Measurements from ENCODE around the gene PRDM12.

PRDM12 gene

DNA sequence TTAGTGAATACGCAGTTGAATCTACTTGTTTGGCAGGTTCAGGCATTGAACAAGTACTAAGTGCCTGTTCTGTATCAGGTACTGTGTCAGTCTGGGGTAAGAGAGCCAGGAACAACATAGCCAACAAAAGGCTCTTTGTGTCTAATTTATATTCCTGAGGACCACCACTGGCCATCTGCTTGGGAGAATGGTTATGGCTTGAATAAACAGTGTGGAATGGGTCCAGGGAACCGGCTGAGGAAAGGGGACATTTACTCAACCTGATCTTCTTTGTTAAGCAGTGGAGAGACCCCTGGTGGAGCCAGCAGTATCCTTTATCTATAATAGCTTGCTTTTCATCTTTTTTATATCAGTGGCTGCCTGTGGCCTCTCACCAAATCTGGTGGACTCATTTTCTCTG, 67.7 kb downstream of the PRDM12 start:
- DNase-seq: peak; percentile 33
